Mesenteric fat pad (tissue), 1 donor: Measurements from ENCODE around the gene YRDC. TPM values are rescaled to one million over a fixed set of nuclear protein-coding genes. Genes with fewer than 3 reads are reported as not detected.

Experiments used
- DNase-seq: peaks from one replicate; pipeline ENCODE4 v3.0.0-alpha.2; 2020; ENCODE audit warnings: low spot score
- long read RNA-seq: library from polyadenylated mRNA; unstranded; transcript quantifications from one replicate; pipeline ENCODE4 v2.0.0, GENCODE V29; 2020
- total RNA-seq: library from RNA; stranded (reverse); fragmentation: NEBNext Ultra II Directional; extraction: Animal tissue kit (Norgen Biotek cat#: 25700); gene quantifications from one replicate; pipeline ENCODE4 v1.2.1, GENCODE V29; 2021
- donor health status: DM: yes; HTN: yes; CAD: no.

Gene YRDC
- 16.2 TPM for total RNA-seq
- long read RNA-seq, partial matches to known transcripts, result 0 of 4 reads
- long read RNA-seq, other reads (novel, unspliced or antisense), result 3 of 4 reads

DNA sequence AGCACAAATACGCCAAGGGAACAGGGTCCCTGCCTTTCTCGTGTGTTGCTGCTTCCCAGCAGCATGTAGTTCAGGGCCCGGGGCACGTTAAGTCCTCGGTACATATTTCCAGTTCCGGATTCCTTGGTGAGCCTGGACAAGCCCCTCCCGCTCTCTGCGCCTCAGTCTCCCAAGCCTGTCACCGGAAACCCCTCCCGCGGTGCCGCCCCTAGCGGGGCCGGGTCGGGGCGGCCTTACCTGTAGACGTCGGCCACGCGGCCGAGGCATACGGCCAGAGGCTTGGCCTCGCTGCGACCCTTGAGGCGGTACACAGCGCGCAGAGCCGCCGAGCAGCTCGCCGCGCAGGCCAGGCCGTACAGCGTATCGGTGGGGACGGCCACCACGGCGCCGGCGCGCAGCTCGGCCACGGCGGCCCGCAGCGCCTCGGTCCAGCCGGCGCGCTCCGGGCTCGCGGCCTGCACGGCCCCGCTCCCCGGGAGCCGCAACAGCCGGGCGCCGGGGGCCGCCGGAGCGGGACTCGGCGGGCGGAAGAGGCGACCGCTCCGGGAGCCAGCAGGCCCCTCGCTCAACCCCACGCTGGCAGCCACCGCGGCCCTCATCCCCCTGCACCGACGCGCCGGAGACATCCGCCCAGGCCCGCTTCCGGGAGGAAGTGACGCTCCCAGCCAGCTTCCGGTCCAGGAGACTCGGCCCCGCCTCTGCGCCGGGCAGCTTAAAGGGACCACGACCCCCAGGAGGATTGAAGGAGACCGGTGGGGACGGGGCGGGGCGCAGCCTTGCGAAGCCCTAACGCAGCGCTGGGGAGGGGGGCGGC lies at the start of gene YRDC, which contains the start of gene C1orf122:
Gene YRDC (minus strand): TSS at position 654 of the 814 bp plus-strand sequence. CDS start 28 bp downstream, at position 626.
Gene C1orf122 (plus strand): TSS at position 236 of the 814 bp plus-strand sequence. CDS start 615 bp downstream, outside the sequence.
- peak; percentile 99 for DNase-seq

- no peak for DNase-seq
Measured at GRCh38 chr1:37854406-37854805, 46.4 kb upstream of the YRDC start.

DNA sequence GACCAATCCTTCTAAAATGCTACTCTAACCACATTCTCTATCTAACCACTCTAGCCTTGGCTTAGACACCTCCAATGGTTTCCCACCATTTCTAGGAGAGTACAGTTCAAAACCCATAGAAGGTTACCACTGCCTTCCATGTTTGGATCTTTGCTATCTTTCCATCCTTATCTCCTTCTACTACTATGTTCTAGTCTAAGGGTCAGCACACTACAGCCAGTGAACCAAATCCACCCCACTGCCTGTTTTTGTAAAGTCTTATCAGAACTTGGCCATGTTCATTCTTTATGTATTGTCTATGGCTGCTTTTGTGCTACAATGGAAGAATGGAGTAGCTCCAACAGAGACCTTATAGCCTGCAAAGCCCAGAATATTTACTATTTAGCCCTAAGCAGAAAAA lies 45.1 kb upstream of the YRDC start:
- DNase-seq, result no peak

- no peak for DNase-seq
Measured at GRCh38 chr1:37851782-37852210, 43.8 kb upstream of the YRDC start.

DNA sequence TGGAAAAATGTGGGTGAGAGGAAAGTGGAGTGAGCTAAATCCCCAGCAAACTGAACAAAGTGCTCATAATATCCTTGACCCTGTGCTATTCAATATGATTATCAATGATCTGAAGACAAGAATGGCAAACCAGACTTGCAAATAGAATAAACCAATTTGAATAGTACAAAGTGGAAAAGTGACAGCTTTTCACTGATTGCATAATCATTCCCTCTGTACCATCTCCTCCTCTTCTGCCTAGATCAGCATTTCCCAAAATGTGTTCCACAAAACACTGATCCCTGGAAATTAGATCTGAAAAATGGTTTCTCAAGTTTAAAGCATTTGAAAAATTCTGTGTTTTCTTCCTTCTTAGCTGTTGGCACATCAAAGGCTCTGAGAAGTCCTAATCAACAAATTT lies 43.3 kb upstream of the YRDC start:
- no peak for DNase-seq

DNA sequence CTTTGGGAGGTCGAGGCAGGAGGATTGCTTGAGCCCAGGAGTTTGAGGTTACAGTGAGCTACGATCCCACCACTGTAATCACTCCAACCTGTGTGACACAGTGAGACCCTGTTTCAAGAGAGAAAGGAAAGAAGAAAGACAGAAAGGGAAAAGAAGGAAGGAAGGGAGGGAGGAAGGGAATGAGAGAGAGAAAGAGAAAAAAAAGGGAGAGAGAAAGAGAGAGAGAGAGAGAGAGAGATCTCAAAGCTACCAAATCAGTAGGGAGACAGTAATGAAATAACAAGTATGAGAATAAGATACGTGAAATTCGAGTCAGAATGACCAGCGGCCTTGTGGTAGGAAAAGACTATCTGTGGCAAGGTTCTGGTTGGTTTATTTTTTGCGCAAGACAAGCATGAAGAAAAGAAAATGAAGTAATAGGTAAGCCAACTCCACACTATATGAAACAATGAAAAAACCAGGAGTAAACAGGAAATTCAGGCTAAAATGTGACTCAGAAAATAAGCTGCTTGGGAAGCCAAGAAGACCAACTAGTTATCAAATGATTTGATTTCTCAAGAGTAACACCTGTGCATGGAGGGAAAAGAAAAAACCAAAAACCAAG lies 42.4 kb upstream of the YRDC start:
- DNase-seq, result no peak

DNA sequence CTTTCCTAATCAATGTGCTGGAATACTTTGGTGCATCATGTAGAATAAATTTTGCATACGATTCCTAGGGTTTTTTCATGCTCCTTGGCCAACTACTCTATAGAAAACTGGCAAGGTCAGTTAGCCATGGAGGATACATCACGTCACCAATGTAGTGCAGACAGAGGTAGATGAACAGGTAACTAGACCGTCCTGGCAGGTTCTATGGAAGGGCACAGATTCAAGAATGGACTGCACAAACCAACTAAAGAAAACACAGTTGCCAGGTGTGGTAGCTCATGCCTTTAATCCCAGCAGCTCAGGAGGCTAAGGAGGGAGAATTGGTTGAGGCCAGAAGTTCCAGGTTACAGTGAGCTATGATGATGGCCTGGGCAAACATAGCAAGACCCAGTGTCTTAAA lies 41.5 kb upstream of the YRDC start:
- no peak for DNase-seq

DNA sequence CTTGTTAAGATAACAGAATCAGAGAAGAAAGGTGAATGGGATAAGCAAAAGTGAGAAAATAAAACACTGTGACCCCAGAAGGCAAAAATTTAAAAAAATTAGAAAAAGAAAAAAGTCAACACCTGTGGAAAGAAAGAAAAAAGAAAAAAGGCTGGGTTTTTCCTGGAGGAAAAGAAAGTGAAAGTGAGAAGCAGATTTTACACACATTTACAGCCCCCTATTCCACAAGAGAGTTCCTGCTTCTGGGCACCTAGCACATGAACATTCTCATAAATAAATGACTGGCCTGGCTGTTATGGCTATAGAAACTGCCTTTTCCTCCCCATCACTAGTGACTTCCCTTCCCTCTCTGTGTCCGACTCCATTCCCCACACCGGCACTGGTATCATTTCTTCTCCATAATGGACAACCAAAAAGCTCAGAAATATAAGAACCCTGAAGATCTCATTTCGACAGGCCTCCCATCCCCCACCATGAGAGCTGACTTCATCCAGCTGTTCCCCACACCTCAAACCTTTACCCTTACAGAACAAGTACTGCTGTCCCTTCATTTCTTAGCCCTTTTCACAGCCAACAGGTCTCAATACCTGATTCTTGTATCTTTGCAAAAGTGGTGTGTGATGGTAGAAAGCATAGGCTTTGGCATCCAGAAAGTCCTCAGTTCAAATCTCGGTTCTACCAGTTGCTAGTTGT lies 38.8 kb upstream of the YRDC start:
- no peak for DNase-seq

DNA sequence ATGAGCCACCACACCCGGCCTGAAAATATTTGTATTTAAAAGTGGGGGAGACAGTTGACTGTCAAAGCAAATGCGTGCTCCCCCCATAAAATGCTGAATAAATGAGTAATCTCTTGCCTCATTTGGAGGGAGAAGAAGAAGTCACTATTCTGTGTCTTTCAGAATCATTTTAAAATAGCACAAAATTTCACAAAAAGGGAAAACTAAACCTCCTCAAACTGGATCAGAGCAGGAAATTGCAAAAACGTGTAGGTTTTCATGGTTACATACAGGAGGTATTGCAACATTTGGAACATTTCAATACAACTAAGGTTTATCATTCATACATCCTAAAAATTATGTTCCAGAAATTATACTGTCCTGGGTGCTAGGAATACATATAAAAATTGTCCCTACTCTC lies 37.8 kb upstream of the YRDC start:
- no peak for DNase-seq

- DNase-seq, result no peak
Measured at GRCh38 chr1:37845049-37845646, 37.1 kb upstream of the YRDC start.

- no peak for DNase-seq
Measured at GRCh38 chr1:37844536-37844935, 36.5 kb upstream of the YRDC start.

- DNase-seq, result no peak
Measured at GRCh38 chr1:37841652-37842051, 33.6 kb upstream of the YRDC start.

DNA sequence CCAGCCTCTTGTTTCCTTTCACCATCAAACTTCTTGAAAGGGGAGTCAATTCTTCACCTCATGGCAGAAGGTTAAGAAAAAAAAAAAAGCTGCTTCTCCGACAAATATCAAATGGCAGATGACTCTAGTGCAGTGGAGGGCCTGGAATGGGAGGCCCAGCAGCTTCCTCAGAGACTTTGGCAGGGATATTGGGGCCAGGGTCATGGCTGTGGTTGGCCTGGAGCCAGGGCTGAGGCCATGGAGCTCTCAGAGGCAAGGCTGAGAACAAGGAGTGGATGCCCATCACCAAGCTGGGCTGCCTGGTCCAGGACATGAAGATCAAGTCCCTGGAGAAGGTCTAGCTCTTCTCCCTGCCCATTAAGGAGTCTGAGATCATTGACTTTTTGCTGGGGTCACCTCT lies 32.7 kb upstream of the YRDC start:
- DNase-seq, result no peak

- DNase-seq, result no peak
Measured at GRCh38 chr1:37839676-37840075, 31.7 kb upstream of the YRDC start.

DNA sequence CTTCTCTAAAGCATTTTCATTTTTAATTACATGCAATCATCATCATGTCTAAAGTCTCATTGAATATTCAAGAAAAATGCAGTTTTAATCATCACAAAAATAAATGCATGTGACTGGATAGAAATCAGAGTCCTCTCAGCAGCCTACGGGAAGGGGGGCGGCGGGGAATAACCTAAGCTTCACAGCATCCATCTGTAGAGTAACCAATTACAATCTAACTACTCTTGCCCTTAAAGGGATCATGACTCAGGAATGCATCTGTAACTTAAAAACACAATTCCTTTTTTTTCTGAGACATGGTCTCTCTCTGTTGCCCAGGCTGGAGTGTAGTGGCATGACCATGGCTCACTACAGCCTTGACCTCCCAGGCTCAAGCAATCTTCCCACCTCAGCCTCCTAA lies 28.8 kb upstream of the YRDC start:
- no peak for DNase-seq

GRCh38 chr1:37831809-37832208 lies 23.8 kb upstream of the YRDC start:
- no peak for DNase-seq

- no peak for DNase-seq
Measured at GRCh38 chr1:37831109-37831508, 23.1 kb upstream of the YRDC start.

- DNase-seq, result no peak
Measured at GRCh38 chr1:37828410-37829074, 20.5 kb upstream of the YRDC start.

- DNase-seq, result no peak
Measured at GRCh38 chr1:37825506-37825905, 17.5 kb upstream of the YRDC start.

- no peak for DNase-seq
Measured at GRCh38 chr1:37824001-37824400, 16.0 kb upstream of the YRDC start.
